Stimulated activated CD4-positive, alpha-beta T cell treated with anti-CD3 and anti-CD28 coated beads, Interleukin-2, amount 100 ng/mL, for 4 hours (primary cell): ENCODE measurements around the gene FOXP1.
A peak's percentile ranks its signal among the peaks of the same experiment; 100 is the strongest.

ENCODE experiments used
- DNase-seq: peaks from one replicate; pipeline ENCODE4 v3.0.0-alpha.2; 2020; ENCODE audit warnings: low read depth

The FOXP1 gene

GRCh38 chr3:71485896-71486295, 97.6 kb downstream of the FOXP1 start:
- no peak for DNase-seq

- no peak for DNase-seq
Measured at GRCh38 chr3:71484452-71484851, 99.1 kb downstream of the FOXP1 start.

GRCh38 chr3:71484047-71484446, 99.5 kb downstream of the FOXP1 start:
- DNase-seq = no peak

GRCh38 chr3:71482771-71483170, 100.8 kb downstream of the FOXP1 start:
- DNase-seq = peak; percentile 29

GRCh38 chr3:71478568-71478967, 105.0 kb downstream of the FOXP1 start:
- DNase-seq = peak; percentile 79

GRCh38 chr3:71476950-71477349, 106.6 kb downstream of the FOXP1 start:
- DNase-seq = no peak

GRCh38 chr3:71469138-71469435, 114.4 kb downstream of the FOXP1 start:
- DNase-seq = no peak

GRCh38 chr3:71468311-71469137, 115.0 kb downstream of the FOXP1 start:
- no peak for DNase-seq

- no peak for DNase-seq
Measured at GRCh38 chr3:71466483-71466882, 117.0 kb downstream of the FOXP1 start.

GRCh38 chr3:71465371-71466036, 118.0 kb downstream of the FOXP1 start:
- no peak for DNase-seq

GRCh38 chr3:71464613-71465012, 118.9 kb downstream of the FOXP1 start:
- DNase-seq = no peak

GRCh38 chr3:71463617-71464016, 119.9 kb downstream of the FOXP1 start:
- no peak for DNase-seq

- DNase-seq = no peak
Measured at GRCh38 chr3:71462586-71462985, 120.9 kb downstream of the FOXP1 start.

- DNase-seq = no peak
Measured at GRCh38 chr3:71461749-71462483, 121.6 kb downstream of the FOXP1 start.

- no peak for DNase-seq
Measured at GRCh38 chr3:71461114-71461513, 122.4 kb downstream of the FOXP1 start.

GRCh38 chr3:71458895-71459294, 124.6 kb downstream of the FOXP1 start:
- no peak for DNase-seq

- no peak for DNase-seq
Measured at GRCh38 chr3:71456826-71457225, 126.7 kb downstream of the FOXP1 start.

GRCh38 chr3:71456156-71456555, 127.4 kb downstream of the FOXP1 start:
- DNase-seq = no peak

- no peak for DNase-seq
Measured at GRCh38 chr3:71454512-71455403, 128.8 kb downstream of the FOXP1 start.

- no peak for DNase-seq
Measured at GRCh38 chr3:71453822-71454511, 129.6 kb downstream of the FOXP1 start.

- no peak for DNase-seq
Measured at GRCh38 chr3:71453319-71453718, 130.2 kb downstream of the FOXP1 start.
